ENCODE results near the gene SEMA5B.

DNA sequence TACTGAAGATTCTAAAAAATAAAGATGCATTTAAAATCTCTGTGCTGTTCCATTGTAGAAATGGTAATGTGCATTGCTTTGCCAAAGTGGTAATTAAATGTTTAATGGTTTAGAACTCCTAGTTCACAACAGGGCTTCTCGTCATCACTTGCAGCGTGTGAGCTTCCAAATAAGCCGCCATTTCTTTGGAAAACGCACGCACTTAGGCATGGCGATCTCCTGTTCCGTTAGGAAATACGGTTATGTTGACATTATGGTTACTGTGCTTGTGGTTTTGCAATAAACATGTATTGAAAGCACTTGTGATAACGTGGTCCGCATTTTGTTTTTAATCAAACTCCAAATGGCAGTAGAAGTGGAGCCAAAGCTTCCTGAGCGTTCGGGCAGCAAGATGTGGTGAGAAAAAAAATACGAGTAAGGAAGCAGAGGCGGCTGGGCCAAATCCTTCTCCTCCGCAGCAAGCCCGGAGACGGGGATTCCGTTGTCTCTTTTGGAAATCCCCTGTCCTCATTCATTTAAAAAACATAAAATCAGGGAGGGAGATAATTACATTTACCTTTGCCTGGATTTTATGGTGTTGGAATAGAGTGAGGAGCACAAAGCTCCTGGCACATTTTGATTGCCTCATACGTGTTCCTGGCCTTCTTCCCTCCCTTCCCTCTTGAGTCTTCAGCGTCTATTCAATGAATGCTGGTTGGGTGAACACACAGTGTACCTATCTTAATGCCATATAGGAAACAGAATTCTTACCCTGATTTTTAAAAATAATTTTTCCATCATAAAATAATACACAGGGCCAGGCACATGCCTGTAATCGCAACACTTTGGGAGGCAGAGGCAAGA lies 135.2 kb downstream of the SEMA5B start:
- no peak for TF ChIP-seq FOXP2 (optimal IDR thresholded peaks at IDR 0.05; ENCODE audit: borderline replicate concordance, extremely low read depth, extremely low read length, insufficient read depth)
- TF ChIP-seq, protein P1, sequence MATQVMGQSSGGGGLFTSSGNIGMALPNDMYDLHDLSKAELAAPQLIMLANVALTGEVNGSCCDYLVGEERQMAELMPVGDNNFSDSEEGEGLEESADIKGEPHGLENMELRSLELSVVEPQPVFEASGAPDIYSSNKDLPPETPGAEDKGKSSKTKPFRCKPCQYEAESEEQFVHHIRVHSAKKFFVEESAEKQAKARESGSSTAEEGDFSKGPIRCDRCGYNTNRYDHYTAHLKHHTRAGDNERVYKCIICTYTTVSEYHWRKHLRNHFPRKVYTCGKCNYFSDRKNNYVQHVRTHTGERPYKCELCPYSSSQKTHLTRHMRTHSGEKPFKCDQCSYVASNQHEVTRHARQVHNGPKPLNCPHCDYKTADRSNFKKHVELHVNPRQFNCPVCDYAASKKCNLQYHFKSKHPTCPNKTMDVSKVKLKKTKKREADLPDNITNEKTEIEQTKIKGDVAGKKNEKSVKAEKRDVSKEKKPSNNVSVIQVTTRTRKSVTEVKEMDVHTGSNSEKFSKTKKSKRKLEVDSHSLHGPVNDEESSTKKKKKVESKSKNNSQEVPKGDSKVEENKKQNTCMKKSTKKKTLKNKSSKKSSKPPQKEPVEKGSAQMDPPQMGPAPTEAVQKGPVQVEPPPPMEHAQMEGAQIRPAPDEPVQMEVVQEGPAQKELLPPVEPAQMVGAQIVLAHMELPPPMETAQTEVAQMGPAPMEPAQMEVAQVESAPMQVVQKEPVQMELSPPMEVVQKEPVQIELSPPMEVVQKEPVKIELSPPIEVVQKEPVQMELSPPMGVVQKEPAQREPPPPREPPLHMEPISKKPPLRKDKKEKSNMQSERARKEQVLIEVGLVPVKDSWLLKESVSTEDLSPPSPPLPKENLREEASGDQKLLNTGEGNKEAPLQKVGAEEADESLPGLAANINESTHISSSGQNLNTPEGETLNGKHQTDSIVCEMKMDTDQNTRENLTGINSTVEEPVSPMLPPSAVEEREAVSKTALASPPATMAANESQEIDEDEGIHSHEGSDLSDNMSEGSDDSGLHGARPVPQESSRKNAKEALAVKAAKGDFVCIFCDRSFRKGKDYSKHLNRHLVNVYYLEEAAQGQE (IDR thresholded peaks at IDR 0.05; ENCODE audit: insufficient read depth in 1 of 2, low read depth in 2 of 2, low read length in 2 of 2) = no peak
- no peak for TF ChIP-seq TAF1 (IDR thresholded peaks at IDR 0.05; ENCODE audit: borderline replicate concordance, insufficient read depth, low read length)

Data from PFSK-1 (cell line).